ENCODE measurements around the gene CIT.

The CIT gene

DNA sequence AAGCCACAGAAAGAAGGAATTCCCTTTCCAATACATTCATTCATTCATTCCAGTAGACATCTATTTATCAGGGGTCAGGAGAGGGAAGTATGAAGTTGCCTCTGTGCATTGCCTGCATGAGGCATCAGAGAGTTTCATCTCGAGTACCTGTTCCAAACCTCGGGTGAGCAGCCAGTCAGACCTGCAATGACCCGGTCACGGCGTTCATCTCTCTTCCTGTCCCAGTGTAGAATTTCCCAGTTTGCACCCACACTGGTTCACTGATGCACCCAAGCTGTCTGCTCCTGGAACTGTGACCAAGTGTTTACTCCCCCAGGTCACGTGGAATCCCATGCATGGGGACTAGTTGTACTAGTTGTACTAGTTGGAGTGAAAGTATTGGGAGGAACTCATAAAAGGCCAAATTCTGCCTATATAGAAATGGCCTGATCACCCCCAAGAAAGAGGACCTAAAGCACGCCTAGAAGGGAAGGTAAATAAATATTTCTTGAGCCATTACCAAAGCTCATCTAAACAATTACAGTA lies 231.5 kb downstream of the CIT start:
- DNase-seq (ENCODE audit: low spot score), result no peak

DNA sequence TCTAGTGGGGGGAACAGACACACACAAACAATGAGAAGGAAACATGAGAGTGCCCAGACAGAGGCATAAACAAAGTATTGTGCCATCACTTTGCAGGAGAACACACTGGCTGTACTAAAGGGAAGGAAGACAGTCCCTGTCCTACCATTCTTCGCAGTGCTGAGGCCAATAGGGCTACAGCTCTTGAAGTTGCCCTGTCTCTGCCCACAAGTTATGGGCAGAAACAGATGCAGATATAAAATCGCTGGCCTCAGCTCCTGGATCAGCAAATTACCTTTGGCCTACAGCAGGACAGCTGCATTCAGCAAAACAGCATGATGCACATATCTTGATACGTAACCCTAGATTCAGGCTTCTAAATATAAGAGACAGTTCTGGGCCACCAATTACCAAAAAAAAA lies 232.2 kb downstream of the CIT start:
- no peak for DNase-seq (ENCODE audit: low spot score)

- DNase-seq (ENCODE audit: low spot score), result no peak
These were observed 234.1 kb downstream of the CIT start for GRCh38 chr12:119642986-119643385.

Measured in globus pallidus (tissue), 1 donor.